SK-N-SH treated with all-trans-retinoic acid at 6 μM for 48 hours (cell line): Measurements from ENCODE around the gene TEDC2.

ENCODE experiments used
- ESRRG ChIP-seq: fragments of 250-450 bp; sonication (Bioruptor Pico); IDR thresholded peaks from 2 replicates; pipeline ENCODE4 v1.6.1; 2021; ENCODE audit warnings: mild to moderate bottlenecking
- OSR1 ChIP-seq: fragments of 250-450 bp; sonication (Bioruptor Pico); IDR thresholded peaks from 2 replicates; pipeline ENCODE4 v1.8.0; 2022; ENCODE audit warnings: moderate library complexity, mild to moderate bottlenecking, inconsistent platforms
- PATZ1 ChIP-seq: fragments of 250-450 bp; sonication (Bioruptor Pico); IDR thresholded peaks from 2 replicates; pipeline ENCODE4 v1.8.0; 2020; ENCODE audit warnings: mild to moderate bottlenecking, moderate library complexity, borderline replicate concordance
- TCF4 ChIP-seq: fragments of 250-450 bp; sonication (Bioruptor Pico); IDR thresholded peaks from 2 replicates; pipeline ENCODE4 v1.8.0; 2021; ENCODE audit warnings: mild to moderate bottlenecking, moderate library complexity, borderline replicate concordance
- TF ChIP-seq, protein P1 (sequence below): fragments of 250-450 bp; sonication (Bioruptor Pico); IDR thresholded peaks from 2 replicates; pipeline ENCODE4 v1.8.0; 2021; ENCODE audit warnings: low read depth, mild to moderate bottlenecking, moderate library complexity, borderline replicate concordance

GRCh38 chr16:2464333-2464732, 4.4 kb downstream of the TEDC2 start:
- TF ChIP-seq, protein P1, sequence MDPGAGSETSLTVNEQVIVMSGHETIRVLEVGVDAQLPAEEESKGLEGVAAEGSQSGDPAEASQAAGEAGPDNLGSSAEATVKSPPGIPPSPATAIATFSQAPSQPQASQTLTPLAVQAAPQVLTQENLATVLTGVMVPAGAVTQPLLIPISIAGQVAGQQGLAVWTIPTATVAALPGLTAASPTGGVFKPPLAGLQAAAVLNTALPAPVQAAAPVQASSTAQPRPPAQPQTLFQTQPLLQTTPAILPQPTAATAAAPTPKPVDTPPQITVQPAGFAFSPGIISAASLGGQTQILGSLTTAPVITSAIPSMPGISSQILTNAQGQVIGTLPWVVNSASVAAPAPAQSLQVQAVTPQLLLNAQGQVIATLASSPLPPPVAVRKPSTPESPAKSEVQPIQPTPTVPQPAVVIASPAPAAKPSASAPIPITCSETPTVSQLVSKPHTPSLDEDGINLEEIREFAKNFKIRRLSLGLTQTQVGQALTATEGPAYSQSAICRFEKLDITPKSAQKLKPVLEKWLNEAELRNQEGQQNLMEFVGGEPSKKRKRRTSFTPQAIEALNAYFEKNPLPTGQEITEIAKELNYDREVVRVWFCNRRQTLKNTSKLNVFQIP (CRISPR knock-in tag), result no peak
- TF ChIP-seq PATZ1 (CRISPR knock-in tag) (no peak), TCF4 (CRISPR knock-in tag) (no peak), OSR1 (CRISPR knock-in tag) (no peak), ESRRG (CRISPR knock-in tag) (no peak)
